Natural killer cell (primary cell): ENCODE data around the gene FN3K. TPM values are rescaled to one million over a fixed set of nuclear protein-coding genes. Genes with fewer than 3 reads are reported as not detected.

Experiments used
- ATAC-seq, 3 donors: fragments of 150-1000 bp in 2 of 3; fragments of 200-7000 bp in 1 of 3; cut with Tn5 transposase; 1 replicate in 1 of 3; 2 replicates in 2 of 3; pipeline ENCODE4 v1.10.0; 2021; ENCODE audit warnings: mild to moderate bottlenecking in 2 of 3, moderate library complexity in 2 of 3
- DNase-seq, 2 donors: peaks; one replicate each; pipeline versions ENCODE4 v3.0.0 to v3.0.0-alpha.2; 2013 to 2021; ENCODE audit warnings: mixed read lengths in 1 of 2
- H3K27ac ChIP-seq: one replicate; pipeline ENCODE4 v1.5.1; 2013; ENCODE audit warnings: mild to moderate bottlenecking, low read length
- H3K27me3 ChIP-seq: one replicate; pipeline ENCODE4 v1.6.1; 2013; ENCODE audit warnings: low read length; ENCODE audit not compliant: control insufficient read depth, insufficient read depth
- H3K36me3 ChIP-seq: one replicate; pipeline ENCODE4 v1.6.1; 2013; ENCODE audit warnings: low read length; ENCODE audit not compliant: control insufficient read depth, insufficient read depth
- H3K4me1 ChIP-seq: one replicate; pipeline ENCODE4 v1.6.1; 2013; ENCODE audit warnings: low read length; ENCODE audit not compliant: control insufficient read depth, insufficient read depth
- H3K4me3 ChIP-seq: one replicate; pipeline ENCODE4 v1.5.1; 2013; ENCODE audit warnings: low read length
- H3K9me3 ChIP-seq: one replicate; pipeline ENCODE4 v1.6.1; 2013; ENCODE audit warnings: low read length; ENCODE audit not compliant: control insufficient read depth, insufficient read depth
- H3K27ac Mint-ChIP-seq, 2 donors: one replicate each; pipeline ENCODE4 v1.8.0; 2022; ENCODE audit warnings: mild to moderate bottlenecking in 2 of 2, mixed read lengths in 2 of 2, moderate library complexity in 1 of 2
- H3K27me3 Mint-ChIP-seq, 2 donors: one replicate each; pipeline ENCODE4 v1.8.0; 2022; ENCODE audit warnings: low read depth in 2 of 2, mixed read lengths in 2 of 2
- H3K36me3 Mint-ChIP-seq: one replicate; pipeline ENCODE4 v1.8.0; 2022; ENCODE audit warnings: mixed read lengths
- H3K4me1 Mint-ChIP-seq, 2 donors: one replicate each; pipeline ENCODE4 v1.8.0; 2022; ENCODE audit warnings: mixed read lengths in 2 of 2
- H3K4me3 Mint-ChIP-seq: one replicate; pipeline ENCODE4 v1.8.0; 2022; ENCODE audit warnings: mild to moderate bottlenecking, moderate library complexity, mixed read lengths
- H3K9me3 Mint-ChIP-seq, 2 donors: one replicate each; pipeline ENCODE4 v1.8.0; 2022; ENCODE audit warnings: mixed read lengths in 2 of 2
- WGBS: methylation state at CpG from one replicate; pipeline ENCODE4 v1.1.7; 2013; ENCODE audit warnings: missing lambda C conversion rate; ENCODE audit not compliant: insufficient coverage; 5-methylcytosine and 5-hydroxymethylcytosine counted together
- intact Hi-C: fragments of 100-400 bp; cut with micrococcal nuclease; formaldehyde crosslinking; loops from one replicate; pipeline ENCODE4 v1.14.2; 2022
- total RNA-seq, 4 donors: library from RNA; stranded (reverse); fragments of 120-200 nt in 1 of 4; gene quantifications; one replicate each; pipeline versions ENCODE4 v1.2.3 to v1.2.4, GENCODE V29; 2013 to 2022
- TF ChIP-seq, protein P1 (sequence below): fragments of 200-600 bp; IDR thresholded peaks from one replicate; pipeline ENCODE4 v1.8.0; 2022; ENCODE audit warnings: antibody characterized with exemption

FN3K gene
- total RNA-seq, 3 donors from 2014 or later (not counting 1 experiment from before 2014, with no cell fraction given): 4.9 to 6.1 (median 5.5) TPM

DNA sequence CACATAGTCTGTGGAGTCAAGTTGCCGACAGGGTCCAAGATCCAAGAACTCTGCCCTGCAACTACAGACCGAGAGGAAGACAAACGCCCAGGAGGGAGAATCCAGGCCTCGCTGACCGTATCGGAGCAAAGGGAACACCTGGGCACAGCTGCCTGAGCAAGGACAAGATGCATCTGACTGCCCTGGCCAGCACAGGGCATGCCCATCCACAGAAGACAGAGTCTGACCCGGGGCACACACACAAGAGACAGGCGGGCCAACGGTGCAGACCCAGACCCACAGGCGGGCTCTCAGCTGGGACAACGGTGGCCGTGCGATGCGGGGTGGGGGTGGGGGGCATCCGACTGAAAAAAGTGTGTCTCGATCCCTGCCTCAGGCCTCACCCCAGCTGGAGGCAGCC is 43.1 kb upstream of the FN3K start:
- Mint-ChIP-seq H3K4me3 (no peak overlapping the region), H3K27ac (no peak overlapping the region), H3K27me3 (no peaks in the 10 kb centered on the region), H3K36me3 (no peaks in the 10 kb centered on the region), H3K9me3 (no peaks in the 10 kb centered on the region), H3K4me1 (no peaks in the 10 kb centered on the region)
- Histone ChIP-seq H3K27ac (no peak overlapping the region), H3K36me3 (no peaks in the 10 kb centered on the region), H3K4me1 (peaks cover 5% of the 10 kb centered on the region), H3K4me3 (no peak overlapping the region), H3K9me3 (peaks cover 7% of the 10 kb centered on the region), H3K27me3 (peaks cover 6% of the 10 kb centered on the region)
- no peak for ATAC-seq
- TF ChIP-seq, protein P1, sequence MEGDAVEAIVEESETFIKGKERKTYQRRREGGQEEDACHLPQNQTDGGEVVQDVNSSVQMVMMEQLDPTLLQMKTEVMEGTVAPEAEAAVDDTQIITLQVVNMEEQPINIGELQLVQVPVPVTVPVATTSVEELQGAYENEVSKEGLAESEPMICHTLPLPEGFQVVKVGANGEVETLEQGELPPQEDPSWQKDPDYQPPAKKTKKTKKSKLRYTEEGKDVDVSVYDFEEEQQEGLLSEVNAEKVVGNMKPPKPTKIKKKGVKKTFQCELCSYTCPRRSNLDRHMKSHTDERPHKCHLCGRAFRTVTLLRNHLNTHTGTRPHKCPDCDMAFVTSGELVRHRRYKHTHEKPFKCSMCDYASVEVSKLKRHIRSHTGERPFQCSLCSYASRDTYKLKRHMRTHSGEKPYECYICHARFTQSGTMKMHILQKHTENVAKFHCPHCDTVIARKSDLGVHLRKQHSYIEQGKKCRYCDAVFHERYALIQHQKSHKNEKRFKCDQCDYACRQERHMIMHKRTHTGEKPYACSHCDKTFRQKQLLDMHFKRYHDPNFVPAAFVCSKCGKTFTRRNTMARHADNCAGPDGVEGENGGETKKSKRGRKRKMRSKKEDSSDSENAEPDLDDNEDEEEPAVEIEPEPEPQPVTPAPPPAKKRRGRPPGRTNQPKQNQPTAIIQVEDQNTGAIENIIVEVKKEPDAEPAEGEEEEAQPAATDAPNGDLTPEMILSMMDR: no peak
- DNase-seq: no peak
- intact Hi-C loops: no loop called here
- 89% methylated on average over 16 of the region's 16 CpGs for WGBS

DNA sequence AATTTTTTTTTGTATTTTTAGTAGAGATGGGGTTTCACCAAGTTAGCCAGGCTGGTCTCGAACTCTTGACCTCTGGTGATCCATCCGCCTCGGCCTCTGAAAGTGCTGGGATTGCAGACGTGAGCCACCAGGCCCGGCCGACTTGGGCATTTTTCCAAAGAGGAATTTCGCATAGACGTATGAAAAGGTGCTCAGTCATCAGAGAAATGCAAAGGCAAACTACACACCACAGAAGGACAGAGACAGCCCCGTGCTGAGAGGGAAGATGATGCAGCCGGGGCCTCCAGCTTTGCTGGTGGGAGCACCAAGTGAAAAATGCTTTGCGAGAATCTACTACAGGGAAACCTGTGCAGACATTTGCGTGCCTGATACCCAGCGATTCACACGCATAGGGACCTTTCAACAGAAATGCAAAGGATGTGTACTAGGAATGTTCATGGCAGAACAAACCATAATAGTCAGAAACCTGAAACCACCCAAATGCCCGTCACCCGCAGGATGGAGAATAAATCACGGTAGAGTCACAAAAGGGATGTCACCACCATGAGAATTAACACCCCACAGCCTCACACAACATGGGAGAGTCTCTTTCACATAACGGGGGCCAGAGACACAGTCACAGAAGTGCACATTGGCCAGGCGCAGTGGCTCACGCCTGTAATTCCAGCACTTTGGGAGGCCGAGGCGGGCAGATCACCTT is 42.1 kb upstream of the FN3K start:
- DNase-seq (no peak), ATAC-seq (no peak)
- WGBS: 93% methylated on average over 22 of the region's 22 CpGs
- H3K9me3 Mint-ChIP-seq: no peaks in the 10 kb centered on the region
- TF ChIP-seq, protein P1: no peak
- Histone ChIP-seq H3K27ac (no peak overlapping the region), H3K9me3 (peaks cover 7% of the 10 kb centered on the region), H3K4me3 (no peak overlapping the region), H3K27me3 (peaks cover 8% of the 10 kb centered on the region), H3K4me1 (peaks cover 11% of the 10 kb centered on the region), H3K36me3 (no peaks in the 10 kb centered on the region)
- no peaks in the 10 kb centered on the region for H3K36me3 Mint-ChIP-seq
- no peak overlapping the region for H3K27ac Mint-ChIP-seq
- intact Hi-C loops: no loop called here
- no peaks in the 10 kb centered on the region for H3K27me3 Mint-ChIP-seq
- H3K4me3 Mint-ChIP-seq: no peak overlapping the region
- no peaks in the 10 kb centered on the region for H3K4me1 Mint-ChIP-seq

DNA sequence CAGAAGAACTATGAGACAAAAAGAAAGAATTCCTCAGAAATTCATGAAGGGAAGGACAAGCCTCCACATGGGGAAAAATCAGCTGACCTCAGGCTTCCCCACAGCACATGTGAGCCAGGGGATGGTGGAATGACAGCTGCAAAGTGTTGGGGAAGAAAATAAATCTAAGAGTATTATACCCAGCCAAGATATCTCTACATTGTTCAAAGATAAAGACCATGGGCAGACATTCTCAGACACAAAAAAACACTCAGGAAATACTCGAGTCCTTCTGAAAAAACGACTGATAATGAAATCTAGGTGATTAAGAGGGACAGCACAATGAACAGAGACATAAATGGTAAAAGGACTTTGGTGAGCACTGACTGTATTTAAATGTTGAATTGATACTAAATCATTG is 40.8 kb upstream of the FN3K start:
- DNase-seq (no peak), ATAC-seq (no peak)
- H3K9me3 Mint-ChIP-seq: no peaks in the 10 kb centered on the region
- Histone ChIP-seq H3K27me3 (peaks cover 8% of the 10 kb centered on the region), H3K9me3 (peaks cover 7% of the 10 kb centered on the region), H3K4me1 (peaks cover 17% of the 10 kb centered on the region), H3K36me3 (no peaks in the 10 kb centered on the region), H3K4me3 (no peak overlapping the region), H3K27ac (no peak overlapping the region)
- H3K4me1 Mint-ChIP-seq: peaks cover 0 to 5% of the 10 kb centered on the region in 2 donors
- no peaks in the 10 kb centered on the region for H3K36me3 Mint-ChIP-seq
- TF ChIP-seq, protein P1: no peak
- H3K27ac Mint-ChIP-seq: no peak overlapping the region
- intact Hi-C loops: no loop called here
- 89% methylated on average over 2 of the region's 2 CpGs for WGBS
- H3K4me3 Mint-ChIP-seq: peak overlapping the region; percentile 29
- H3K27me3 Mint-ChIP-seq: no peaks in the 10 kb centered on the region

DNA sequence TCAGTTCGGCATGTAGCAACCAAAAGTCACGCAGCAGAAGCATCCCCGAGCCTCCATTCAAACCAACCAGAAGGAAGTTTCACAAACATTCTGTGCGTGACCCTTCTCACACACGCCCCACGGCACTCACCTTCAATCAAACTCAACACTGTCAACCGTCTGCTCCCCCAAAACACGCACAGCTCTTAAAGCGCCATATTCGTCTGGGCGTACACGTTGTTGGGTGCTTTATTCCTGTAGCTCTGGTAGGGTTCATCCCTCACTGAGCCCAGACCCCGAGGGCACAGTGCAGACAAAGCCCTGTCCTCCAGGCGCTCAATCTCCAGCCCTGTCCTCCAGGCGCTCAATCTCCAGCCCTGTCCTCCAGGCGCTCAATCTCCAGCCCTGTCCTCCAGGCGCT is 39.2 kb upstream of the FN3K start:
- 98% methylated on average over 14 of the region's 17 CpGs for WGBS
- DNase-seq (no peak), ATAC-seq (no peak)
- no peak overlapping the region for H3K27ac Mint-ChIP-seq
- no peaks in the 10 kb centered on the region for H3K36me3 Mint-ChIP-seq
- Histone ChIP-seq H3K4me1 (peaks cover 18% of the 10 kb centered on the region), H3K9me3 (peaks cover 7% of the 10 kb centered on the region), H3K27ac (no peak overlapping the region), H3K4me3 (no peak overlapping the region), H3K36me3 (no peaks in the 10 kb centered on the region), H3K27me3 (peaks cover 8% of the 10 kb centered on the region)
- peak overlapping the region; percentile 45 for H3K4me3 Mint-ChIP-seq
- intact Hi-C loops: no loop called here
- H3K27me3 Mint-ChIP-seq: no peaks in the 10 kb centered on the region
- H3K4me1 Mint-ChIP-seq: peaks cover 0 to 5% of the 10 kb centered on the region in 2 donors
- no peaks in the 10 kb centered on the region for H3K9me3 Mint-ChIP-seq
- TF ChIP-seq, protein P1: no peak
